ENCODE results near the gene RFESD.

Gene RFESD

GRCh38 chr5:95669540-95669939, 23.0 kb downstream of the RFESD start:
- no peaks in the 10 kb centered on the region for H3K36me3 ChIP-seq (ENCODE audit: control insufficient read depth, low read depth, low read length)
- H3K27me3 ChIP-seq (ENCODE audit: control insufficient read depth, insufficient read depth, low read length): no peaks in the 10 kb centered on the region
- no peaks in the 10 kb centered on the region for H3K4me1 ChIP-seq (ENCODE audit: control insufficient read depth, low read depth, low read length)
- no peaks in the 10 kb centered on the region for H3K9me3 ChIP-seq (ENCODE audit: control insufficient read depth, low read depth, low read length)
- H3K27ac ChIP-seq (ENCODE audit: low read length): no peak overlapping the region
- no peak overlapping the region for H3K9ac ChIP-seq (ENCODE audit: low read length)
- no peak overlapping the region for H3K4me3 ChIP-seq (ENCODE audit: low read length)

GRCh38 chr5:95669985-95670384, 23.4 kb downstream of the RFESD start:
- Histone ChIP-seq H3K27ac (ENCODE audit: low read length) (no peak overlapping the region), H3K9me3 (ENCODE audit: control insufficient read depth, low read depth, low read length) (no peaks in the 10 kb centered on the region), H3K9ac (ENCODE audit: low read length) (no peak overlapping the region), H3K4me3 (ENCODE audit: low read length) (no peak overlapping the region), H3K27me3 (ENCODE audit: control insufficient read depth, insufficient read depth, low read length) (no peaks in the 10 kb centered on the region), H3K36me3 (ENCODE audit: control insufficient read depth, low read depth, low read length) (no peaks in the 10 kb centered on the region), H3K4me1 (ENCODE audit: control insufficient read depth, low read depth, low read length) (no peaks in the 10 kb centered on the region)

GRCh38 chr5:95670568-95670967, 24.0 kb downstream of the RFESD start:
- H3K27me3 ChIP-seq (ENCODE audit: control insufficient read depth, insufficient read depth, low read length): no peaks in the 10 kb centered on the region
- no peaks in the 10 kb centered on the region for H3K4me1 ChIP-seq (ENCODE audit: control insufficient read depth, low read depth, low read length)
- H3K27ac ChIP-seq (ENCODE audit: low read length): no peak overlapping the region
- no peaks in the 10 kb centered on the region for H3K9me3 ChIP-seq (ENCODE audit: control insufficient read depth, low read depth, low read length)
- no peak overlapping the region for H3K9ac ChIP-seq (ENCODE audit: low read length)
- no peak overlapping the region for H3K4me3 ChIP-seq (ENCODE audit: low read length)
- no peaks in the 10 kb centered on the region for H3K36me3 ChIP-seq (ENCODE audit: control insufficient read depth, low read depth, low read length)

GRCh38 chr5:95671826-95672225, 25.2 kb downstream of the RFESD start:
- H3K4me3 ChIP-seq (ENCODE audit: low read length): no peak overlapping the region
- H3K36me3 ChIP-seq (ENCODE audit: control insufficient read depth, low read depth, low read length): no peaks in the 10 kb centered on the region
- H3K9ac ChIP-seq (ENCODE audit: low read length): no peak overlapping the region
- no peaks in the 10 kb centered on the region for H3K9me3 ChIP-seq (ENCODE audit: control insufficient read depth, low read depth, low read length)
- no peaks in the 10 kb centered on the region for H3K4me1 ChIP-seq (ENCODE audit: control insufficient read depth, low read depth, low read length)
- no peaks in the 10 kb centered on the region for H3K27me3 ChIP-seq (ENCODE audit: control insufficient read depth, insufficient read depth, low read length)
- H3K27ac ChIP-seq (ENCODE audit: low read length): no peak overlapping the region

GRCh38 chr5:95672641-95673040, 26.1 kb downstream of the RFESD start:
- Histone ChIP-seq H3K9ac (ENCODE audit: low read length) (no peak overlapping the region), H3K36me3 (ENCODE audit: control insufficient read depth, low read depth, low read length) (no peaks in the 10 kb centered on the region), H3K4me1 (ENCODE audit: control insufficient read depth, low read depth, low read length) (no peaks in the 10 kb centered on the region), H3K27ac (ENCODE audit: low read length) (no peak overlapping the region), H3K9me3 (ENCODE audit: control insufficient read depth, low read depth, low read length) (no peaks in the 10 kb centered on the region), H3K27me3 (ENCODE audit: control insufficient read depth, insufficient read depth, low read length) (no peaks in the 10 kb centered on the region), H3K4me3 (ENCODE audit: low read length) (no peak overlapping the region)

GRCh38 chr5:95673081-95673480, 26.5 kb downstream of the RFESD start:
- Histone ChIP-seq H3K36me3 (ENCODE audit: control insufficient read depth, low read depth, low read length) (no peaks in the 10 kb centered on the region), H3K9ac (ENCODE audit: low read length) (no peak overlapping the region), H3K4me1 (ENCODE audit: control insufficient read depth, low read depth, low read length) (no peaks in the 10 kb centered on the region), H3K4me3 (ENCODE audit: low read length) (no peak overlapping the region), H3K9me3 (ENCODE audit: control insufficient read depth, low read depth, low read length) (no peaks in the 10 kb centered on the region), H3K27ac (ENCODE audit: low read length) (no peak overlapping the region), H3K27me3 (ENCODE audit: control insufficient read depth, insufficient read depth, low read length) (no peaks in the 10 kb centered on the region)

GRCh38 chr5:95682891-95683290, 36.3 kb downstream of the RFESD start, which contains the start of gene SPATA9:
Gene SPATA9, minus strand, starts transcription at chr5:95682991. Its CDS starts 137 bp downstream, at chr5:95682854.
- Histone ChIP-seq H3K4me3 (ENCODE audit: low read length) (no peak within 1 kb of the TSS), H3K9me3 (ENCODE audit: control insufficient read depth, low read depth, low read length) (no peaks in the 10 kb centered on the region), H3K27ac (ENCODE audit: low read length) (no peak within 1 kb of the TSS), H3K4me1 (ENCODE audit: control insufficient read depth, low read depth, low read length) (no peaks in the 10 kb centered on the region), H3K9ac (ENCODE audit: low read length) (no peak within 1 kb of the TSS), H3K27me3 (ENCODE audit: control insufficient read depth, insufficient read depth, low read length) (no peaks in the 10 kb centered on the region), H3K36me3 (ENCODE audit: control insufficient read depth, low read depth, low read length) (no peaks in the 10 kb centered on the region)

- H3K27ac ChIP-seq (ENCODE audit: low read length): no peak overlapping the region
- H3K4me1 ChIP-seq (ENCODE audit: control insufficient read depth, low read depth, low read length): no peaks in the 10 kb centered on the region
- no peak overlapping the region for H3K4me3 ChIP-seq (ENCODE audit: low read length)
- H3K36me3 ChIP-seq (ENCODE audit: control insufficient read depth, low read depth, low read length): no peaks in the 10 kb centered on the region
- no peak overlapping the region for H3K9ac ChIP-seq (ENCODE audit: low read length)
- H3K27me3 ChIP-seq (ENCODE audit: control insufficient read depth, insufficient read depth, low read length): no peaks in the 10 kb centered on the region
- H3K9me3 ChIP-seq (ENCODE audit: control insufficient read depth, low read depth, low read length): no peaks in the 10 kb centered on the region
Measured at GRCh38 chr5:95684361-95684760, 37.8 kb downstream of the RFESD start.

- Histone ChIP-seq H3K9ac (ENCODE audit: low read length) (no peak overlapping the region), H3K9me3 (ENCODE audit: control insufficient read depth, low read depth, low read length) (no peaks in the 10 kb centered on the region), H3K4me1 (ENCODE audit: control insufficient read depth, low read depth, low read length) (no peaks in the 10 kb centered on the region), H3K36me3 (ENCODE audit: control insufficient read depth, low read depth, low read length) (no peaks in the 10 kb centered on the region), H3K27ac (ENCODE audit: low read length) (no peak overlapping the region), H3K27me3 (ENCODE audit: control insufficient read depth, insufficient read depth, low read length) (no peaks in the 10 kb centered on the region), H3K4me3 (ENCODE audit: low read length) (no peak overlapping the region)
Measured at GRCh38 chr5:95686651-95687050, 40.1 kb downstream of the RFESD start.

GRCh38 chr5:95689680-95690079, 43.1 kb downstream of the RFESD start:
- Histone ChIP-seq H3K36me3 (ENCODE audit: control insufficient read depth, low read depth, low read length) (no peaks in the 10 kb centered on the region), H3K9me3 (ENCODE audit: control insufficient read depth, low read depth, low read length) (no peaks in the 10 kb centered on the region), H3K27ac (ENCODE audit: low read length) (no peak overlapping the region), H3K9ac (ENCODE audit: low read length) (no peak overlapping the region), H3K27me3 (ENCODE audit: control insufficient read depth, insufficient read depth, low read length) (no peaks in the 10 kb centered on the region), H3K4me3 (ENCODE audit: low read length) (no peak overlapping the region), H3K4me1 (ENCODE audit: control insufficient read depth, low read depth, low read length) (no peaks in the 10 kb centered on the region)

GRCh38 chr5:95690333-95690732, 43.8 kb downstream of the RFESD start:
- Histone ChIP-seq H3K27me3 (ENCODE audit: control insufficient read depth, insufficient read depth, low read length) (no peaks in the 10 kb centered on the region), H3K4me1 (ENCODE audit: control insufficient read depth, low read depth, low read length) (no peaks in the 10 kb centered on the region), H3K9me3 (ENCODE audit: control insufficient read depth, low read depth, low read length) (no peaks in the 10 kb centered on the region), H3K9ac (ENCODE audit: low read length) (no peak overlapping the region), H3K36me3 (ENCODE audit: control insufficient read depth, low read depth, low read length) (no peaks in the 10 kb centered on the region), H3K27ac (ENCODE audit: low read length) (no peak overlapping the region), H3K4me3 (ENCODE audit: low read length) (no peak overlapping the region)

- no peak overlapping the region for H3K4me3 ChIP-seq (ENCODE audit: low read length)
- no peak overlapping the region for H3K9ac ChIP-seq (ENCODE audit: low read length)
- no peaks in the 10 kb centered on the region for H3K36me3 ChIP-seq (ENCODE audit: control insufficient read depth, low read depth, low read length)
- H3K27me3 ChIP-seq (ENCODE audit: control insufficient read depth, insufficient read depth, low read length): no peaks in the 10 kb centered on the region
- H3K27ac ChIP-seq (ENCODE audit: low read length): no peak overlapping the region
- no peaks in the 10 kb centered on the region for H3K9me3 ChIP-seq (ENCODE audit: control insufficient read depth, low read depth, low read length)
- no peaks in the 10 kb centered on the region for H3K4me1 ChIP-seq (ENCODE audit: control insufficient read depth, low read depth, low read length)
Measured at GRCh38 chr5:95697781-95698681, 51.5 kb downstream of the RFESD start.
